Gastrocnemius medialis (tissue), 4 donors: ENCODE measurements around the gene MUSTN1. TPM values are rescaled to one million over a fixed set of nuclear protein-coding genes. Genes with fewer than 3 reads are reported as not detected.

ENCODE experiments used
- ATAC-seq, 2 donors: fragments of 150-250 bp; one replicate each; pipeline ENCODE4 v1.9.1; 2016
- DNase-seq, 2 donors: peaks; one replicate each; pipeline ENCODE4 v3.0.0-alpha.2; 2019
- H3K27ac ChIP-seq, 4 donors: fragments of 200-600 bp; sonication (generic); 1 replicate in 1 of 4; 2 replicates in 3 of 4; pipeline ENCODE4 v1.5.1; 2016 to 2018; ENCODE audit warnings: mild to moderate bottlenecking in 2 of 4, moderate library complexity in 1 of 4
- H3K27me3 ChIP-seq, 3 donors: fragments of 200-600 bp; sonication (generic) in 2 of 3; 1 replicate in 1 of 3; 2 replicates in 2 of 3; pipeline versions ENCODE4 v1.5.1 to v1.6.0; 2016 to 2019; ENCODE audit warnings: mild to moderate bottlenecking in 1 of 3, moderate library complexity in 1 of 3
- H3K36me3 ChIP-seq, 2 donors: fragments of 200-600 bp; sonication (generic) in 1 of 2; one replicate each; pipeline ENCODE4 v1.5.1; 2017 to 2018
- H3K4me1 ChIP-seq, 2 donors: fragments of 200-600 bp; sonication (generic) in 1 of 2; one replicate each; pipeline ENCODE4 v1.5.1; 2016 to 2017; ENCODE audit warnings: mild to moderate bottlenecking in 2 of 2
- H3K4me3 ChIP-seq, 4 donors: fragments of 200-600 bp; sonication (generic) in 3 of 4; 1 replicate in 1 of 4; 2 replicates in 3 of 4; pipeline ENCODE4 v1.5.1; 2016 to 2019; ENCODE audit warnings: mild to moderate bottlenecking in 2 of 4
- H3K9me3 ChIP-seq, 3 donors: fragments of 200-600 bp; sonication (generic) in 2 of 3; 1 replicate in 1 of 3; 2 replicates in 2 of 3; pipeline ENCODE4 v1.5.1; 2016 to 2019
- POLR2A ChIP-seq, 2 donors: fragments of 450-650 bp; IDR thresholded peaks; one replicate each; pipeline ENCODE4 v1.6.1; 2017; ENCODE audit warnings: antibody characterized with exemption in 2 of 2, mild to moderate bottlenecking in 2 of 2, moderate library complexity in 2 of 2
- in situ Hi-C, 4 donors: fragments of 200-750 bp; cut with MboI; loops; one replicate each; pipeline versions ENCODE4 v1.15.0 to v1.8.0; 2017; ENCODE audit warnings: low sequenced_read_pairs in 4 of 4
- intact Hi-C: fragments of 100-400 bp; cut with DNase I; formaldehyde crosslinking; loops from one replicate; pipeline ENCODE4 v1.15.1; 2023; ENCODE audit warnings: low total_unique reads
- total RNA-seq, 4 donors: library from RNA; depleted of rRNA; stranded (reverse); fragments of >200 nt; gene quantifications; one replicate each; pipeline versions ENCODE4 v1.1.0 to v1.2.3, GENCODE V29; 2016
- TF ChIP-seq, protein P1 (sequence below), 5 experiments: fragments of 450-650 bp in 3 of 5; fragments of 200-600 bp in 2 of 5; sonication (generic) in 2 of 5; IDR thresholded peaks in 4 of 5; conservative IDR thresholded peaks in 1 of 5; 1 replicate in 4 of 5; 2 replicates in 1 of 5; pipeline ENCODE4 v1.5.1; 2016 to 2019; ENCODE audit warnings: antibody characterized with exemption in 5 of 5, mild to moderate bottlenecking in 3 of 5, moderate library complexity in 3 of 5

MUSTN1 gene
- total RNA-seq, 4 donors from 2014 or later: 218 to 2,149 (median 412) TPM

DNA sequence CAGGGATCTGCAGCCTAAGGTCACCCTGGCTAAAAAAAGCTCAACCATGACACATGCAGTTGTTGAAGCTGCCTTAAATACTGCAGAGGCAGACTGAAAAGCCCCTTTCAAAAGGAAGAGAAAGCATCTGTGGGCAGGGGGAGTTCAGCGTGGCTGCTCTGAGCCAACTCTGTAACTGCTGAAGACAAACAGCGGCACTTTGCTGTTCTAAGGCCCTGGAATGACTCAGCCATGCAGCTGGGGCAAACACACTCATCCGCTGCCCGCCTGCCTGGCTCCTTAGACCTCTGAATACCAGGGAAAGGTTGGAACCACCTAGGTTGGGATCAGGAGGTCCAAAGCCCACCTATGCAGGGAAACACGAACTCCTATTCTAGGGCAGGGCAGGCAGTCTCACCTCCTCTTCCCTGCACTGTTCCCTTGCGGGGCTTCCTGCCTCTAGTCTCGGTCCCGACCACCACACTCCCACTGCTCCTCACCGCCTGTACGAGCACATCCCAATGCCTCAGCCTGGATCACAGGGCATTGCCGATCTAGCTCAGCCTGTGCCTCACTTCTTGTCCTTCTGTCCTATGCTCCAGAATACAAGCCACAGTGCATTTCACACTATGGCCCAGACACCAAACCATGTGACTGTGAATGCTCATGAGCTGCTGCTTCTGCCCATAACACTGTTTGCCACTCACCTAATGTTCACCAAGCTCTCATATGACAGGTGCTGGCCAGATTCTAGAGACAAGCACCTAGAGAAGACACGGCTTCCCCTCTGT lies 6.6 kb upstream of the MUSTN1 start:
- Histone ChIP-seq H3K36me3 (no peaks in the 10 kb centered on the region), H3K27ac (peak overlapping the region; percentile 96 to 98 (median 97)), H3K27me3 (no peaks in the 10 kb centered on the region), H3K4me1 (peaks cover 93 to 96% of the 10 kb centered on the region in 2 donors), H3K4me3 (peak overlapping the region in 3 of 4 donors; percentile 29 to 51 (median 39)), H3K9me3 (no peaks in the 10 kb centered on the region)
- intact Hi-C loops: loop anchor here (5.0 to 10.0 kb wide), 3 partner anchors 387 to 896 kb away; partner anchors contain the start of genes NISCH, TNNC1 and TWF2
- in situ Hi-C loops: no loop called here
- ATAC-seq: peak; percentile 47 to 67
- peak; percentile 51 to 80 for TF ChIP-seq POLR2A (IDR thresholded peaks at IDR 0.05)
- TF ChIP-seq, protein P1, sequence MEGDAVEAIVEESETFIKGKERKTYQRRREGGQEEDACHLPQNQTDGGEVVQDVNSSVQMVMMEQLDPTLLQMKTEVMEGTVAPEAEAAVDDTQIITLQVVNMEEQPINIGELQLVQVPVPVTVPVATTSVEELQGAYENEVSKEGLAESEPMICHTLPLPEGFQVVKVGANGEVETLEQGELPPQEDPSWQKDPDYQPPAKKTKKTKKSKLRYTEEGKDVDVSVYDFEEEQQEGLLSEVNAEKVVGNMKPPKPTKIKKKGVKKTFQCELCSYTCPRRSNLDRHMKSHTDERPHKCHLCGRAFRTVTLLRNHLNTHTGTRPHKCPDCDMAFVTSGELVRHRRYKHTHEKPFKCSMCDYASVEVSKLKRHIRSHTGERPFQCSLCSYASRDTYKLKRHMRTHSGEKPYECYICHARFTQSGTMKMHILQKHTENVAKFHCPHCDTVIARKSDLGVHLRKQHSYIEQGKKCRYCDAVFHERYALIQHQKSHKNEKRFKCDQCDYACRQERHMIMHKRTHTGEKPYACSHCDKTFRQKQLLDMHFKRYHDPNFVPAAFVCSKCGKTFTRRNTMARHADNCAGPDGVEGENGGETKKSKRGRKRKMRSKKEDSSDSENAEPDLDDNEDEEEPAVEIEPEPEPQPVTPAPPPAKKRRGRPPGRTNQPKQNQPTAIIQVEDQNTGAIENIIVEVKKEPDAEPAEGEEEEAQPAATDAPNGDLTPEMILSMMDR (IDR thresholded peaks at IDR 0.05 in 4 of 5, conservative IDR thresholded peaks at IDR 0.05 in 1 of 5): no peak
- DNase-seq: peak; percentile 74 to 80

DNA sequence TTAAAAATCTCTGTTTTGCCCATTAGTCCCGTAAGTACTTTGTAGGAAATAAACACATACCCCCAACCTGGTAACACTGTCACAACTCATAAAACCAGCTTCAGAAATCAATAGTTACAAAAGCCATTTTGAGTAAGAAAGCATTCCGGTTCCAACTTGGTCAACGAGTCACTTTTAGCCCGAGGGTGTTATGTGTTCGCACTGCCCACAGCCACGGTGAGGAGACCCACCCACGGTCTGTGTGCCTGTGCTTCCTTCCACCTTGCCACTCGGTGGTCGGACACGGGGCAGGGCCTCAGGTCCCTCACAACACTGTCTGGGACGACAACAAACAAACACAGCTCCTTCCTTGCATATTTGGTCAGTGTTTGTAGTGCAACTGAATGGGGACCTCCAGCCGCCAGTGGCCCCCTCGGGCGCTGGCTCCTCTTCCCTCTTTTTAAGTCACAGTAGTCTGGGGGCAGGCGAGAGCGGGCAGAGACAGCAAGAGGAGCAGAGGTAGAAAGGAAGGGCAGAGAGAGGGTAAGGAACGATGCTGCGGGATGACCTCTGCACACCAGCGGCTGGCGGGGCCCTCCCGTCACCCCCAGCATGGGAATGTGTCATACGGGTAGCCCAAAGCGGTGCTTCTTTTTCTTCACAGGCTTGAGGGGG lies 5.2 kb upstream of the MUSTN1 start:
- intact Hi-C loops: loop anchor here (5.0 to 10.0 kb wide), 3 partner anchors 385 to 897 kb away; partner anchors contain the start of genes NISCH, TNNC1 and TWF2

DNA sequence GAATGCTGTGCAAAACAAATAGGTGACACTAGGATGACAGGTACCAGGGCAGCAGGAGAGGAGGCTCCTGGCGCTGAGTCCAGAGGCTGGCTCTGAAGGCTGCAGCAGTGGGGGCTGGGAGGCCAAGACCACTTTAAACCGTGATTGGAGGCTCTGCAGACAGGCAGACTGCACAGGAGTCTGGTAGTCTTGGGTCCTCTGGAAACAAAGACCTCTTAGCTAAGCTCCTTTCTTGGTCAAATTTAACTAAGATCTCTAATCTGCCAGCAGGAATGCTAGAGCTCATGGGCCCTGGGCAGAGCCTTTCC lies 4.4 kb upstream of the MUSTN1 start:
- H3K27ac ChIP-seq: peak overlapping the region; percentile 96 to 98 (median 97)
- intact Hi-C loops: no loop called here
- in situ Hi-C loops: no loop called here
- H3K36me3 ChIP-seq: no peaks in the 10 kb centered on the region
- no peaks in the 10 kb centered on the region for H3K9me3 ChIP-seq
- DNase-seq (no peak), ATAC-seq (no peak)
- H3K4me3 ChIP-seq: no peak overlapping the region
- peaks cover 87 to 94% of the 10 kb centered on the region in 2 donors for H3K4me1 ChIP-seq
- H3K27me3 ChIP-seq: no peaks in the 10 kb centered on the region
- TF ChIP-seq POLR2A (IDR thresholded peaks at IDR 0.05): no peak
- TF ChIP-seq, protein P1 (IDR thresholded peaks at IDR 0.05 in 4 of 5, conservative IDR thresholded peaks at IDR 0.05 in 1 of 5): no peak

More for the DNA sequence above, 5.2 kb upstream of the MUSTN1 start:
- no peaks in the 10 kb centered on the region for H3K27me3 ChIP-seq
- H3K4me3 ChIP-seq: no peak overlapping the region
- DNase-seq (no peak), ATAC-seq (no peak)
- H3K4me1 ChIP-seq: peaks cover 95 to 96% of the 10 kb centered on the region in 2 donors
- H3K27ac ChIP-seq: peak overlapping the region; percentile 96 to 98 (median 97)
- no peaks in the 10 kb centered on the region for H3K36me3 ChIP-seq
- in situ Hi-C loops: no loop called here
- H3K9me3 ChIP-seq: no peaks in the 10 kb centered on the region
- no peak for TF ChIP-seq POLR2A (IDR thresholded peaks at IDR 0.05)
- TF ChIP-seq, protein P1 (IDR thresholded peaks at IDR 0.05 in 4 of 5, conservative IDR thresholded peaks at IDR 0.05 in 1 of 5): no peak

DNA sequence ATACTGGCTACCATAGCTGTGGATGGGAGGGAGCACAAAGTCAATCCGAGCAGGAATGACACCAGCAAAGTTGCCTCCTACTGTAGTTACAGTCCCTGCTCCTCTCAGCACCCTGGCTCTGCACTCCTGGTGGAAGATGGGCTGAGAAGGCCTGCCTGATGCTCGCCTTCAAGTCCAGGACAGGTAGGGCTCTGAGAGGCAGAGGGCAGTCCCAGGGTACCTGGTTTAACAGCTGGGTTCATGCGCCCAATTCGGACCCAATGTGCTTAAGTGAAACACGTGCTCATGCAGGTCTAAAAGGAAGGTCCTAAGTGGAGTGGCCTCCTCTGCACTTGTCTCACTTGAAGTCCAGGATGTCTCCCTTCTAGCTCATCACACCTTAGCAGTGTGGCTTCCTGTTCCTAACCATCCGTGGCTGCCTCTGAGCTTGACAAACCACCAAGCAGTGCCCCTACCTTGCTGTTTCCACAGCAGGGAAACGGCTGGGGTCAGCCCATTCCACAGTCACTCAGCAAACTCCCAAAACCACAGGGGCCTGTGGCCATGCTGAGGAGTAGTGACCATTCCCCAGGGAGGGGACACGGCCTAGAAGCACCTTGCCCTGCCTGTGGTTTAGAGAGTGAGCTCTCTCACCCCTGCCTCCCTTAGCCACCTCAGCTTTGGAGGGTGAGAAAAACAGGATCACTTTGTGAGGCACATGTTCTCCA lies 3.9 kb upstream of the MUSTN1 start:
- Histone ChIP-seq H3K27me3 (no peaks in the 10 kb centered on the region), H3K9me3 (no peaks in the 10 kb centered on the region), H3K4me3 (no peak overlapping the region), H3K4me1 (peaks cover 87 to 94% of the 10 kb centered on the region in 2 donors), H3K36me3 (no peaks in the 10 kb centered on the region), H3K27ac (peak overlapping the region; percentile 96 to 98 (median 97))
- ATAC-seq (no peak), DNase-seq (no peak)
- in situ Hi-C loops (no loop called here), intact Hi-C loops (no loop called here)
- TF ChIP-seq POLR2A (IDR thresholded peaks at IDR 0.05): no peak
- TF ChIP-seq, protein P1 (IDR thresholded peaks at IDR 0.05 in 4 of 5, conservative IDR thresholded peaks at IDR 0.05 in 1 of 5): no peak
